Ectodermal cell (in vitro differentiated cells): ENCODE data around the gene ADRA2C. TPM values are rescaled to one million over a fixed set of nuclear protein-coding genes. Genes with fewer than 3 reads are reported as not detected.
A peak's percentile ranks its signal among the peaks of the same experiment; 100 is the strongest.

Experiments used
- H3K27ac ChIP-seq: 2 replicates; pipeline ENCODE4 v1.7.0; 2013; ENCODE audit warnings: mild to moderate bottlenecking, low read depth, low read length; ENCODE audit not compliant: insufficient read depth, poor library complexity, severe bottlenecking
- H3K27me3 ChIP-seq: 2 replicates; pipeline ENCODE4 v1.7.0; 2013; ENCODE audit warnings: mild to moderate bottlenecking, low read length; ENCODE audit not compliant: insufficient read depth, control insufficient read depth, poor library complexity, severe bottlenecking
- H3K36me3 ChIP-seq: one replicate; pipeline ENCODE4 v1.7.0; 2013; ENCODE audit warnings: low read length; ENCODE audit not compliant: control insufficient read depth, insufficient read depth
- H3K4me1 ChIP-seq: one replicate; pipeline ENCODE4 v1.7.0; 2013; ENCODE audit warnings: low read length; ENCODE audit not compliant: control insufficient read depth, insufficient read depth
- H3K4me3 ChIP-seq: 2 replicates; pipeline ENCODE4 v1.7.0; 2013; ENCODE audit warnings: low read depth, low read length, control low read depth; ENCODE audit not compliant: insufficient read depth
- H3K9me3 ChIP-seq: 2 replicates; pipeline ENCODE4 v1.7.0; 2013; ENCODE audit warnings: mild to moderate bottlenecking, low read length, moderate library complexity; ENCODE audit not compliant: control insufficient read depth
- WGBS, 2 experiments: methylation state at CpG; one replicate each; pipeline ENCODE4 v1.1.7; 2013; ENCODE audit warnings: missing lambda C conversion rate in 2 of 2; 5-methylcytosine and 5-hydroxymethylcytosine counted together
- polyA plus RNA-seq, 4 experiments: library from polyadenylated mRNA; stranded (reverse); fragments of 50-300 nt; gene quantifications; one replicate each; pipeline ENCODE4 v1.2.3, GENCODE V29; 2013

Gene ADRA2C
- 10.5 TPM for polyA plus RNA-seq (2013, experiment 1 of 4)
- polyA plus RNA-seq (2013, experiment 2 of 4) = 13.0 TPM
- polyA plus RNA-seq (2013, experiment 3 of 4) = 7.8 TPM
- 9.4 TPM for polyA plus RNA-seq (2013, experiment 4 of 4)

DNA sequence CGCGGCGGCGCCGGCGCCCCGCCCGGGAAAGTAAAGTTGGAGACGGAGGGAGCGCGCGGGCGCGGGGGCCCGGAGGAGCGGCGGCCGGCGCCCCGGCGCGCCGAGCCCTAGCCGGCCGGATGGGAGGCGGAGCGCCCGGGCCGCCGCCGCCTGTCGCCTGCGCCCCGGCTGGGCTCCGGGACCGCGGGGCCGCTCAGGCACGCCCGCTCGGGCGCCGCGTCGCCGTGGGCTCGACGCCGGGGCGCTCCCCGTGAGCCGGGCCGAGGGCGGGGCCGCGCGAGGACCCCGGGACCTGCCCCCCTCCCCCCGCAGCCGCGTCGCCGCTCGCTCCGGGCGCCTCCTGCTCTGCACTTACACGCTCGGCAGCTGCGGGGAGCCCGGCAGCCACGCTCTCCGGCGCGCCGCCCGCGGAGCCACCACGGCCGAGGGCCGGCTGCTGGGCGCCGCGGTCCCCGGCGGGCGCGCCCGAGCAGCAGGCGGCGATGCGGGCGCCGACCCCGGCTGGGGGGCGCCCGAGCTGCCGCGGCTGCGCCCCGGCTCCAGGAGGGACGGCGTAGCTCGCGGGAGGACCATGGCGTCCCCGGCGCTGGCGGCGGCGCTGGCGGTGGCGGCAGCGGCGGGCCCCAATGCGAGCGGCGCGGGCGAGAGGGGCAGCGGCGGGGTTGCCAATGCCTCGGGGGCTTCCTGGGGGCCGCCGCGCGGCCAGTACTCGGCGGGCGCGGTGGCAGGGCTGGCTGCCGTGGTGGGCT lies at the start of gene ADRA2C:
TSS of gene ADRA2C (plus strand) at position 350 of the 749 bp plus-strand sequence. CDS start at position 572, 222 bp downstream.
- Histone ChIP-seq H3K27ac (no peak within 1 kb of the TSS), H3K4me1 (peaks cover 10% of the 10 kb centered on the region), H3K9me3 (no peaks in the 10 kb centered on the region), H3K27me3 (peaks cover 43% of the 10 kb centered on the region), H3K4me3 (peak within 1 kb of the TSS; percentile 25), H3K36me3 (no peaks in the 10 kb centered on the region)
- 0 to 1% methylated on average over 131 of the region's 131 CpGs for WGBS, 2 experiments

DNA sequence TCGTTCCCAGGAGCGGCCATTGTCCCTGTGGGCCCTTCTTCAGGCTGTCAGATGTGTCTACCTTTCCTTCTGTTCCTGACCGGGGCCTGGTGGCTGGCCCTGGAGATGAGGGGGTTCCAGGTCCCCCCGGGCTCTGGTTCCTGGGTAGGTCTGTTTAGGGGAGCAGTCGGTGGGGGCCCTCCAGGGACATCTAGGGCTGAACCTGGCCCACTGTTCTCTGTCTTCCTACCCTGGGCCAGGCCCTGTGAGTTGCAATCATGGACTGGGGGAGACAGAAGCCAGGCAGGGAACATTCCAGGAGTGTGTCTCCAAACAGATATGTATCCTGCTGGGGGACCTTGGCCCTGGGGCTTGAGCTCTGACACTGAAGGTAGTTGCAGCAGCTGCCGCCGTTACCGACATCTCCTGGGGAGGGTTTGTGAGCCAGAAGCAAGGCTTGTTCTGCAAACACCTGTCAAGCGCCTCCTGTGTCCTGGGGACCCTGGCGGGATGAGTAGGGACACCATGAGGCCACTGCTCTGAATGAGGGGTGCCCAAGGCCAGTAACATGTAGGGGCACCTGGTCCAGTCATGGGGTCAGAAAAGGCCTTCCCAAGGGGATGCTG lies 49.5 kb upstream of the ADRA2C start:
- Histone ChIP-seq H3K9me3 (no peaks in the 10 kb centered on the region), H3K36me3 (no peaks in the 10 kb centered on the region), H3K27ac (no peak overlapping the region), H3K4me3 (no peak overlapping the region), H3K4me1 (peaks cover 12% of the 10 kb centered on the region), H3K27me3 (peaks cover 1% of the 10 kb centered on the region)
- 90 to 91% methylated on average over 10 of the region's 10 CpGs for WGBS, 2 experiments

DNA sequence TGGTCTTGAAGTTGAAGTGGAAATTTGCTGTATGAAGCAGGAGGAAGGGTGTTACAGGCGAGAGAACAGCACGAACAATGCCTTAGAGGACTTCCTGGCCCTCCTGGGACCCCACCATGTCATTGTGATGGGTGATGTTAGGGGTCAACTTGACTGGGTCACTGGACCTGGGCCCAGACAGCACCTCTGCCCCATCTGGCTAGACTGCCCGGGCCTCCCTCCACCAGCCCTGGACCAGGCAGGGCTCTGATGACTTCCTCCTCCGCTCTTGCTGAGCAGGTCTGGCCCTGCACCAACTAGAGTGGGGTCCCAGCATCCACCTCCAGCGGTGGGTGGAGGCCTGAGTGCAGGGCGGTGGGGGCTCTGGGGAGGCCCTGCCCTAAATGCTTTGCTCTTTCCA lies 48.9 kb upstream of the ADRA2C start:
- H3K9me3 ChIP-seq = no peaks in the 10 kb centered on the region
- H3K4me1 ChIP-seq = peaks cover 12% of the 10 kb centered on the region
- H3K36me3 ChIP-seq = no peaks in the 10 kb centered on the region
- no peak overlapping the region for H3K4me3 ChIP-seq
- H3K27ac ChIP-seq = no peak overlapping the region
- 95 to 96% methylated on average over 6 of the region's 6 CpGs for WGBS, 2 experiments
- no peaks in the 10 kb centered on the region for H3K27me3 ChIP-seq

DNA sequence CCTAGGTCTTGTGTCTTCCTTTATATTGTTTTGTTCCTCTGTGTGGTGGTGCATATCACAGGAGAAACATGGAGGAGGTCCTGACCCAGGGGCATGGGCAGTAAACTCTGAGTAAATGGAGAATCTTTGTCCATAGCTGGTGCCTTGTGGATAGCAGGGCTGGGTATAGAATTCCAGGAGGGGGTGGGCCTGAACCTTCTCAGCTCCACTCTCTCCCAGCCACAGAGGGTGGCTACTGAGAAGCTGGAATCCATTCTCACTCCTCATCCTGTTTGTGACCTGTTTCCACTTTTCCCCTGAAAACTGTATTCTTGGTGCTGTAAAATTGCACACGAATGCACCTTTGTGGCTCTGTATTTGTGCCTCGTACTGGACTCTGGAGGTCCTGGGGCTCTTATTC lies 47.7 kb upstream of the ADRA2C start:
- H3K27ac ChIP-seq = no peak overlapping the region
- 70 to 78% methylated on average over 2 of the region's 2 CpGs for WGBS, 2 experiments
- H3K27me3 ChIP-seq = peaks cover 6% of the 10 kb centered on the region
- H3K4me1 ChIP-seq = peaks cover 9% of the 10 kb centered on the region
- H3K36me3 ChIP-seq = no peaks in the 10 kb centered on the region
- no peaks in the 10 kb centered on the region for H3K9me3 ChIP-seq
- no peak overlapping the region for H3K4me3 ChIP-seq

DNA sequence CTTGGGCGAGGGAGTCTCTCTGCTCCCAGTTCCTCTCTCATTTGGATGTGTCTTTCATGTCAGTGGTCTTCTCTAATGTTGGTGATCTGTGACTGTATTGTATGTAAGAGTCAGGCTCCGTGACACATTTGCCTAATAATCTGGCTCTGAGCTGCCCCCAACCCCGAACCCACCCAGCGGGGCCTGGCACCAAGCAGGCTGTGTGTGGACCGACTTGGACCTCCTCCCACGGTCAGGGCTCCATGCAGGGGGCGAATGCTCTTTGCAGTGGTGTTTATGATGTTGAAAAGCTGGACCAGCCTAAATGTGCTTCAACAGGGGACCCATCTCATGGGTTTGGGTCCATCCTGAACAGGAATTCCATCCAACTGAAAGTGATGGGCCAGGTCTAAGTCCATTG lies 47.0 kb upstream of the ADRA2C start:
- H3K9me3 ChIP-seq = no peaks in the 10 kb centered on the region
- no peaks in the 10 kb centered on the region for H3K36me3 ChIP-seq
- 93% methylated on average over 7 of the region's 7 CpGs for WGBS, 2 experiments
- H3K27ac ChIP-seq = no peak overlapping the region
- peaks cover 14% of the 10 kb centered on the region for H3K27me3 ChIP-seq
- H3K4me1 ChIP-seq = peaks cover 16% of the 10 kb centered on the region
- H3K4me3 ChIP-seq = no peak overlapping the region

DNA sequence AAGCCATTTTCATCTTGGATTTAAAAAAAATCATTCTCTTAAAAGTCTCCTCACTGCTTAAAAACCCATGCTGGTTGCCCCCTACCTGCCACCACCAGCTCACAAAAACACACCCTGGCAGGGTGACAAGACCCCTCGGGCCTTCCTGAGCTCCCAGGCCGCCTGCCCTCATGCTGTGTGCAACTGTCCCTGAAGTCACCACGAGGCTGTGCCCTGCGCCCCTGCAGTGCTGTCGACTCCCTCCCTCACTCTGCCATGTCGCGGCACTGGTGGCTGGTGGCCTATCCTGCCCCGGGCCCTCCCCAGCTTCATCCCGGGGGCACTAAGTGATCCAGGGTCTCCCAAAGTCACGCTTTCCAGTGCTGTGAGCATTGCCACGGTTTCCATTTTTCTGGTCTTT lies 46.3 kb upstream of the ADRA2C start:
- H3K36me3 ChIP-seq = no peaks in the 10 kb centered on the region
- H3K27ac ChIP-seq = no peak overlapping the region

DNA sequence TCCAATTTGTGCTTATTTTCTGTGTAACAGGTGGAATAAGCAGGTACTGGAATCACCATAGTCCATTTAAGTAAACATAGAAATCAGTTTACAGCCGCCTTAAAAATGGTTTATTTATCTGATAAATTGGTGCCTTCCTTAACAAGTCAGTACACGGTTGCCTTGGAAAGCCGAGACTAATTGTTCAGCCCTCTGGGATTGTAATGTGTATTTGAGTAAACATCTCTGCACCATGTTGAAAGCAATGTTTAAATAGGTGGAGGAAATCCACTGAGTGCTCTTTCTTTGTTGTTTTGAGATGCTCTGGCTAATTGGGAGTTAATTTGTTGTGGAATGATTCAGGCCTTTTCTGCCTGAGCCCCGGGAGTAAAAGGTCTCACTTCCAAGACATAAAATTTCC lies 45.7 kb upstream of the ADRA2C start:
- no peak overlapping the region for H3K4me3 ChIP-seq
- peaks cover 26% of the 10 kb centered on the region for H3K27me3 ChIP-seq
- no peaks in the 10 kb centered on the region for H3K36me3 ChIP-seq
- WGBS, 2 experiments = 77 to 79% methylated on average over 4 of the region's 4 CpGs
- H3K9me3 ChIP-seq = no peaks in the 10 kb centered on the region
- peaks cover 28% of the 10 kb centered on the region for H3K4me1 ChIP-seq
- no peak overlapping the region for H3K27ac ChIP-seq

More for the DNA sequence above, 46.3 kb upstream of the ADRA2C start:
- Histone ChIP-seq H3K4me1 (peaks cover 22% of the 10 kb centered on the region), H3K27me3 (peaks cover 20% of the 10 kb centered on the region), H3K4me3 (no peak overlapping the region), H3K9me3 (no peaks in the 10 kb centered on the region)
- WGBS, 2 experiments = 89 to 92% methylated on average over 11 of the region's 11 CpGs

DNA sequence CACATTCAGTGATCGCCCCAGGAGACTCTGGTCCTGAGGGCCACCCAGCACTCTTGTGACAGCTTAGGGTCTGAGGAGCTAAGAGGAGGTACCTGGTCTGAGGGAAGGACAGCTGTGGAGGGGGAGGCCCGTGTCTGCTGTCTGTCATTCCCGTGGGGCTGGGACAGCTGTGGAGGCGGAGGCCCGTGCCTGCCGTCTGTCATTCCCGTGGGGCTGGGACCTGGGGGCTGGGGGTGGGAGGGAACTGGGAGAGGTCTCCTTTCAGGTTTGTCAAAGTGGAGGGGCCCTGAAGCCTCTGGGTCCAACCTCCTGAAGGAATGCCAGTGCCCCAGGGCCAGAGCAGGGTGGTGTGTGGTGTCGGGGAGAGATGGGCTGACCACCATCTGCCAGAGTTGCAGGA lies 45.0 kb upstream of the ADRA2C start:
- 80 to 85% methylated on average over 8 of the region's 8 CpGs for WGBS, 2 experiments
- H3K9me3 ChIP-seq = no peaks in the 10 kb centered on the region
- H3K4me3 ChIP-seq = no peak overlapping the region
- H3K36me3 ChIP-seq = no peaks in the 10 kb centered on the region
- H3K27ac ChIP-seq = no peak overlapping the region
- H3K27me3 ChIP-seq = peaks cover 34% of the 10 kb centered on the region
- H3K4me1 ChIP-seq = peaks cover 31% of the 10 kb centered on the region

DNA sequence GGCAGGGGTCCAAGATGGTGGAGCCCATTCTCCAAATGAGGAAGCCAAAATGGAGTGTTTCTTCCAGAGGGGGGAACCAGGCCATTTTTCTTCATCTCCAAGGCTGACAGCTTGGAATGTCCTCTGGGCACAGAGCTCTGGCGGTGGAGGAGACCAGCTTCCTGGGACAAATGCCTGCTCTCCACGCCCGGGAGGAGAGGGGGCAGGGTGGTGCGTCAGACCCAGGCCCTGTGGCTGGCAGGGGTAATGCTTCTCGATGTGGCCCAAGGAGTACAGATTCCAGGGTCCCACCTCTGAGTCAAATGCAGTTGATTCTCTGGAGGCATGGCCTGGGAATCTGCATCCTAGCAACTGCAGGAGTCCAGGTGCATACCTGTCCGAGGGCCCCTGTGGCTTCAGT lies 44.6 kb upstream of the ADRA2C start:
- WGBS, 2 experiments = 89 to 91% methylated on average over 6 of the region's 6 CpGs
- Histone ChIP-seq H3K9me3 (no peaks in the 10 kb centered on the region), H3K27me3 (peaks cover 38% of the 10 kb centered on the region)

DNA sequence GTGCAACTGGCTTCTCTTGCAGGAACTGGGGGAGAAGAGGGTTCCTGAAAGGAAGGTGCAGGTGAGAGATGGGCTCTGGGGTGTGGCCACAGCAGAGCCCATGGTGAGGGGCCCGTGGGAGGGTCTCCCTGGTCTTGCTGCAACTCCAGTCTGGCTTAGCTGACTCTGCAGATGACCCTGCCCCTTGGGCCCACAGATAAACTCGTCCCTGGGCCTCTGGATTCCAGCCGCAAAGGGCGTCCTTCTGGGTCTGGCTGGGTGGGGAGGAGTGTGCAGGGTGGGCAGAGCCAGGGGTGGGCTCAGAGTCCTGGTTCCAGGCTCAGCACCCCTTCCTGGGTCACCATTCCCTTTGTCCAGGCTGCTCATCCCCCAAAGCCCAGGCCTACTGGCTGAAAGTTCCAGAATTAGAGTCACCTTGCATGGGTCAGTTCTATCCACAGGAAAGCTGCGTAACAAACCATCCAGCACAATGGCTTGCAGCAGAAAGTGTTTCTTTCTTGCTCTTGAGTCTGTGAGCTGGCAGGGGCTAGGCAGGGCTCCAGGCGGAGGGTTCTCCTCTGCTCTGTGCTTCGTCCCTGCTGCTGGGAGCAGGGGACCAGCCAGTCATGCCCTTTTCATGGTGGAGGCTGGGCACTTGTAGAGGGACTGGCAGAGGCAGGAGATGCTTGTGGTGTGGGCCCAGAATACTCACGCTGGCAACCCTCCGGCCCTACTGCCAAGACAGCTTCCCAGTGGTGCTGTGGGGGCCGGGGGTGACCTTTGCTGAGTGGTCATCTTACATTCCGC lies 43.5 kb upstream of the ADRA2C start:
- Histone ChIP-seq H3K36me3 (no peaks in the 10 kb centered on the region), H3K27ac (no peak overlapping the region), H3K4me3 (no peak overlapping the region), H3K4me1 (peaks cover 38% of the 10 kb centered on the region), H3K9me3 (no peaks in the 10 kb centered on the region), H3K27me3 (peaks cover 43% of the 10 kb centered on the region)
- 94 to 95% methylated on average over 11 of the region's 11 CpGs for WGBS, 2 experiments

More for the DNA sequence above, 44.6 kb upstream of the ADRA2C start:
- H3K4me1 ChIP-seq = peaks cover 33% of the 10 kb centered on the region
- no peaks in the 10 kb centered on the region for H3K36me3 ChIP-seq
- no peak overlapping the region for H3K4me3 ChIP-seq
- H3K27ac ChIP-seq = no peak overlapping the region
